ENCODE results near the gene VTA1. TPM values are rescaled to one million over a fixed set of nuclear protein-coding genes. Genes with fewer than 3 reads are reported as not detected.

Gene VTA1
- total and polyA plus RNA-seq, 7 donors: 33.3 to 62.0 (median 39.3) TPM

- 39 to 49% methylated on average over 3 of the region's 3 CpGs for WGBS, 2 donors
- Histone ChIP-seq H3K27me3 (no peaks in the 10 kb centered on the region), H3K27ac (no peak overlapping the region), H3K4me3 (no peak overlapping the region), H3K36me3 (no peaks in the 10 kb centered on the region), H3K9me3 (no peaks in the 10 kb centered on the region), H3K4me1 (no peaks in the 10 kb centered on the region)
- TF ChIP-seq EP300 (IDR thresholded peaks at IDR 0.05): no peak
- TF ChIP-seq POLR2AphosphoS5 (IDR thresholded peaks at IDR 0.05): no peak
- no peak for TF ChIP-seq POLR2A (IDR thresholded peaks at IDR 0.05)
- no peak for TF ChIP-seq CTCF (IDR thresholded peaks at IDR 0.05)
- intact Hi-C loops (cut with DNase I): no loop called here
- no peak for DNase-seq
Observed at GRCh38 chr6:142235272-142235671, 88.2 kb downstream of the VTA1 start.

- 75 to 77% methylated on average over 2 of the region's 2 CpGs for WGBS, 2 donors
- intact Hi-C loops (cut with DNase I): no loop called here
- no peak overlapping the region for H3K27ac ChIP-seq
- H3K9me3 ChIP-seq: no peaks in the 10 kb centered on the region
- DNase-seq: no peak
- H3K27me3 ChIP-seq: no peaks in the 10 kb centered on the region
- no peak overlapping the region for H3K4me3 ChIP-seq
- TF ChIP-seq CTCF (IDR thresholded peaks at IDR 0.05) (no peak), POLR2AphosphoS5 (IDR thresholded peaks at IDR 0.05) (no peak), POLR2A (IDR thresholded peaks at IDR 0.05) (no peak), EP300 (IDR thresholded peaks at IDR 0.05) (no peak)
- H3K4me1 ChIP-seq: no peaks in the 10 kb centered on the region
- no peaks in the 10 kb centered on the region for H3K36me3 ChIP-seq
Observed at GRCh38 chr6:142235791-142236190, 88.7 kb downstream of the VTA1 start.

DNA sequence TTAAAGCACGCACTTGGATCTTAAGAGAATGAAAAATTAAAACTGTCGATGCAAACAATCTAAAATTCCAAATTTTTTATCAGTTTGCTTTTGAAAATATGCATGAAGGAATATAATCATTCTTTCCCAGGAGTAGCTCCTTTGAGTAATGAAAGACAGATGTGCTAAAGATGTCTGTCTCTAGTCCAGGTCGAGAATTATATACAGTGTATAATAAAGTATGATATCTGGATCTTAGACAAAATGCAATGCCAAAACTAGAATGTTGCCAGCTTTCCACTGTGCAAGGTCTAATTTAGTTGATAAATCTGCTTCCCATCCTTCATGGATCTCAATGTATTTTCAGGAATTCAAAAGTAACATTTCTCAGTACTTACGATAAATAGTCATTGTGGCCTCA, 89.6 kb downstream of the VTA1 start:
- WGBS, 2 donors: 85% methylated on average over 4 of the region's 4 CpGs
- no peak overlapping the region for H3K4me3 ChIP-seq
- H3K27ac ChIP-seq: no peak overlapping the region
- no peak for TF ChIP-seq CTCF (IDR thresholded peaks at IDR 0.05)
- no peak for TF ChIP-seq POLR2AphosphoS5 (IDR thresholded peaks at IDR 0.05)
- TF ChIP-seq EP300 (IDR thresholded peaks at IDR 0.05): no peak
- TF ChIP-seq POLR2A (IDR thresholded peaks at IDR 0.05): no peak
- no peaks in the 10 kb centered on the region for H3K4me1 ChIP-seq
- H3K36me3 ChIP-seq: no peaks in the 10 kb centered on the region
- DNase-seq: no peak
- intact Hi-C loops (cut with DNase I): no loop called here
- H3K9me3 ChIP-seq: no peaks in the 10 kb centered on the region
- no peaks in the 10 kb centered on the region for H3K27me3 ChIP-seq

- Histone ChIP-seq H3K36me3 (no peaks in the 10 kb centered on the region), H3K9me3 (no peaks in the 10 kb centered on the region), H3K27me3 (no peaks in the 10 kb centered on the region), H3K27ac (no peak overlapping the region), H3K4me3 (no peak overlapping the region), H3K4me1 (no peaks in the 10 kb centered on the region)
- no peak for DNase-seq
- WGBS, 2 donors: 91 to 92% methylated on average over 3 of the region's 3 CpGs
- TF ChIP-seq POLR2AphosphoS5 (IDR thresholded peaks at IDR 0.05) (no peak), EP300 (IDR thresholded peaks at IDR 0.05) (no peak)
- intact Hi-C loops (cut with DNase I): no loop called here
Observed at GRCh38 chr6:142238881-142239280, 91.8 kb downstream of the VTA1 start.

DNA sequence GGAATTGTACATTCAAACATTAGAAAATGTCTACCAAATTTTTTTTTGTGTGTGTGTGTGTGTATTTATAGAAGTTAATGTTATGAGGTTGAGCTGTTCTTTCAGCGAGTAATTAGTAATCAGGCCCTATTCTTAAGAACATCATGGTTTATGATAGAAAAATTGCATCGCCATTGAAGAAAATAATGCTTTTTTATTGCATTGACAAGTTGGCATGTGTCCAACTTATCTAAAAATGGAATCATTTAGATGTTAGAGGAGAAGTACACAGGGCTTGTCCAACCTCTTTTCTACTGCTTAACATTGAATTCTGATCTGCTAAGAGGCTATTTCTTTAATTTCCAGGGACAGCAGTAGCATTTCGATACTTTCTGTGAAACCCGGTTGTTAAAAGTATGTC, 93.1 kb downstream of the VTA1 start:
- Histone ChIP-seq H3K36me3 (no peaks in the 10 kb centered on the region), H3K4me1 (no peaks in the 10 kb centered on the region), H3K4me3 (no peak overlapping the region), H3K27ac (no peak overlapping the region), H3K9me3 (no peaks in the 10 kb centered on the region), H3K27me3 (no peaks in the 10 kb centered on the region)
- DNase-seq: no peak
- TF ChIP-seq CTCF (IDR thresholded peaks at IDR 0.05) (no peak), POLR2AphosphoS5 (IDR thresholded peaks at IDR 0.05) (no peak)
- intact Hi-C loops (cut with DNase I): no loop called here
- 93% methylated on average over 4 of the region's 4 CpGs for WGBS, 2 donors
